CD4-positive, alpha-beta T cell treated with Interleukin-10 for 1 hour (primary cell): ENCODE data around the gene COL1A2.

Experiments
- DNase-seq: peaks from one replicate; pipeline ENCODE4 v3.0.0-alpha.2; 2020

The COL1A2 gene

DNA sequence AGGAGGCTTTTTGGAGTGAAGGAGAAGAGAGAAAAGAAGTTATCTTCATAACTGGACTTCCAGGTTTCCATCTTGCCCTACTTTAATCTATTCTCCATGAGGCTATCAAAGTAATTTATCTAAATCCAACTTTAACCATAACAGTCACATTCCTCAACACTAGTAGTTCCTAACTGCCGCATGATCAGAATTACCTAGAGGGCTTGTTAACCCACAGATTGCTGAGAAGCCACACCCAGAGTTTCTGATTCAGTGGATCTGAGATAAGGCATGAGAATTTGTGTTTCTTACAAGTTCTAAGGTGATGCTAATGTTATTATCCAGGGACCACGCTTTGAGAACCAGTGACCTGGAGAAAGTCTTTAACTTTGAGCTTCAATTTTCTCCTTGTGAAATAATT is 8.3 kb upstream of the COL1A2 start:
- DNase-seq = no peak

DNA sequence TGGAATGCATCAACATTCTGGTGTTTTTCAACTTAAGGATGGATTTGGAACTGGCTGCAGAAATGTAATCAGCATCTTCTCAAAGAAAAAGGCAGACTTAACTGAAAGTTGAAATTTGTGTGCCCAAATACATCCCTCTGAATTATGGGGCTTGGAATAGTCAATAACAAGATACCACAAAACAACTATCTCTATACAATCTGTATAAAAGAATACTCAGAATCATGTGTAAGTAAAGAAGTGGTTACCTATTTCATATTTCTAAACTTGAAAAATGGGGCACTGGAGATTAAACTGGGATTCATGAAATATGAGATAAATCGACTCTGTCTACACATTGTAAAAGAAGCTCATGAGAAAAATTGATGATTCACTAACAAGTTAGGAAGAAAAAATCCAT is 6.2 kb upstream of the COL1A2 start:
- DNase-seq = no peak

DNA sequence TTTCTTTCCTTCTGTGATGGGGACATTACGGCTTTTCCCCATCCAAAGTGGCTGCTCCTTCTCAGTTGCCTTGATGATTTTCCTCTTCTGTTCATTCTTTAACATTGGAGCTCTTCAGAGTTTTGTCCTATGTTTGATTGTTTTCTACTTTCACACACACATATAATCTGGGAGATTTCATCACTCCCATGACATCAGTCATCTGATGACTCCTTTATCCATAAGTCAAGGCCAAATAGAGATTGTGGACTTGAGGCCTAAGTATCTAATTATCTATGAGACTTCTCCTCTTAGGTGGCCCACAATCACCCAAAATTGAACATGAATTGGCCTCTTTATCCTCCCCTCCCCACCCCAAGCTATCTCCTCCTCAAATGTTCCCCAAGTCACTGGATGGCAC is 5.3 kb upstream of the COL1A2 start:
- no peak for DNase-seq

DNA sequence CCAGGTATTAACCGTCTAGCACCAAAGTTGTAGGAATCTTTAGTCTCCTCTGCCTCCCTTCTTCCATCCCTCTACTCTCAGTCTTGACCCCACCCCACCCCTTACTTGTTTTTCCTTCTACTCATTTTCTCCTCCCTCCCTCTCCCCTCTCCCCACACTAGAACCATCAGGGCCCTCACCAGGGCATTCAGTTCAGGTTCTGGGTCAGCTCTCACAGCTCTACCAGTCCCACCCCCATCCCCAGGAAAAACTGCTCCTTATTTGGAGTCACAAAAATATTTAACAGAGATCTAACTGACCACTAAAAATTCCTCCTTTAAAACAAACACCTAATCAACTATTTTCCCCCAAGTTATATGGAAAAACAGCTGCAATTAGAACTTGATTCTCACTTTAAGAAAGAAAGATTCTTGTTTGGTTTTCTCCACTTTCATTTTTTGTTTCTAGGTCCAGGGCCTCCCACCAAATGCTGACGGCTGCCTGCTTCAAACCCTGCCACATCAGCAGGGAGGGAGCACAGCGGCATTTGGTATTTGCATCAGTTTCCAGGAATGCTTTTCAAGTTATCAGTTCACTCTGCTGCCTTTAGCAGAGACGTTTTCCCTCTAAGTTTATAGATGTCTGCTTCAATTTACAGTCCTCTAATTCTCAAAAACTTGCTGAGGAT is 2.8 kb upstream of the COL1A2 start:
- DNase-seq = no peak

DNA sequence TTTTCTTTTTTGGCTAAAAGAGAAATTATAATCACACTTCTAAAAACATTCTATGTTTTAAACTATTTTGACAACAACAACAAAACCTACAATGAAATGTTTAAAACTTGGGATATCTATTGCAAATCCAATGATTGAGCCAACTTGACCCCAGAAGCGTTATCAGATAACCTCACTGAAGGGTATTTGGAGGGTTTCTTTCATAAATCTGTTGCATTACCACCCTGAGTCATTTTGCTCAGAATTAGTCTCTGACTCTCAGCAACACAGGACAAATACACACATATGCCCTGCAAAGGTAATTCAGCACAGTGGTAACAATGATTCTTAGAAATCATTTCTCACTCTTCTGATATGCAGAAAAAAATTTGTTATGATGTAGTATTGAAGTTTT is 2.3 kb upstream of the COL1A2 start:
- no peak for DNase-seq

DNA sequence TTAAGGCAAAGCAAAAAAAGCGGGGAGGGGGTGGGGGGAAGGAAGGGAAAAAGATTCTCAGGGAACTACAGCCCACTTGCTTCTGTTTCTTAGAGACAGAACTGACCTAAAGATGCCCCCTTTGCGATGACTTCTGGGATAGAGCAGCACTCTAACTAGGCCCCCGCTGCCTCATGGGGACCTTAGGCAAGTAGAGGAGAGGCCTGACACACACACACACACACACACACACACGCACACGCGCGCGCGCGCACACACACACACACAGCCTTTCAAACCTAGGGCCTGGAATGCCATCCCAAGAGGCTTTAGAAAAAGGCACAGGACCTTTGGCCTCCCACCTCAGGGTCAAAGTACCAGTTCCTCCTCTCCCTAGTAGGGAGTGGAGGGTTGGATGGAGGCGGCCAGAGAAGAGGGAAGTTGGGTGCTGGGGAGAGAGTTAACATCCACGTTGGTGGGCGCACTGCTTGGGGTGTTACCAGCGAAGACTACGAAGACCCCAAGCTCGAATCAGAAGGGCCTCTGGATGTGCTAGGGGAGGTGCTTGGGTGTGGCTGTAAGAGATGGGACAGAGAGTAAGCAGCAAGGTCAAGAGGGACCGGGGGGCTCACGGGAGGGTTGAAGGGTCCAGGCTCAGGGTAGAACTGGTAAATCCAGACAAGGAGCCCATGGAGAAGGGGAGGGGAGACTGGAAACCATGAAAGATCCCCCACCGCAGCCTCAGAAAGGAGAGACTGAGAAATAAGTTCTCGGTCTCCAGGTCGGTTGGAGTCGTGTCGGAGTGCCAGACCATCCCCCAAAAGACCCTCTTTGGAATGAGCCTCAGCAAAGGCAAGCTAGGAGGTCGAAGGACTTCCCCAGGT is 1.2 kb upstream of the COL1A2 start:
- DNase-seq = no peak

DNA sequence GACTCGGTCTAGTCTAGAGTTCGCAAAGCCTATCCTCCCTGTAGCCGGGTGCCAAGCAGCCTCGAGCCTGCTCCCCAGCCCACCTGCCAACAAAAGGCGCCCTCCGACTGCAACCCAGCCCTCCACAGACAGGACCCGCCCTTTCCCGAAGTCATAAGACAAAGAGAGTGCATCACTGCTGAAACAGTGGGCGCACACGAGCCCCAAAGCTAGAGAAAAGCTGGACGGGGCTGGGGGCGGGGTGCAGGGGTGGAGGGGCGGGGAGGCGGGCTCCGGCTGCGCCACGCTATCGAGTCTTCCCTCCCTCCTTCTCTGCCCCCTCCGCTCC is 622 bp upstream of the COL1A2 start:
- no peak for DNase-seq

DNA sequence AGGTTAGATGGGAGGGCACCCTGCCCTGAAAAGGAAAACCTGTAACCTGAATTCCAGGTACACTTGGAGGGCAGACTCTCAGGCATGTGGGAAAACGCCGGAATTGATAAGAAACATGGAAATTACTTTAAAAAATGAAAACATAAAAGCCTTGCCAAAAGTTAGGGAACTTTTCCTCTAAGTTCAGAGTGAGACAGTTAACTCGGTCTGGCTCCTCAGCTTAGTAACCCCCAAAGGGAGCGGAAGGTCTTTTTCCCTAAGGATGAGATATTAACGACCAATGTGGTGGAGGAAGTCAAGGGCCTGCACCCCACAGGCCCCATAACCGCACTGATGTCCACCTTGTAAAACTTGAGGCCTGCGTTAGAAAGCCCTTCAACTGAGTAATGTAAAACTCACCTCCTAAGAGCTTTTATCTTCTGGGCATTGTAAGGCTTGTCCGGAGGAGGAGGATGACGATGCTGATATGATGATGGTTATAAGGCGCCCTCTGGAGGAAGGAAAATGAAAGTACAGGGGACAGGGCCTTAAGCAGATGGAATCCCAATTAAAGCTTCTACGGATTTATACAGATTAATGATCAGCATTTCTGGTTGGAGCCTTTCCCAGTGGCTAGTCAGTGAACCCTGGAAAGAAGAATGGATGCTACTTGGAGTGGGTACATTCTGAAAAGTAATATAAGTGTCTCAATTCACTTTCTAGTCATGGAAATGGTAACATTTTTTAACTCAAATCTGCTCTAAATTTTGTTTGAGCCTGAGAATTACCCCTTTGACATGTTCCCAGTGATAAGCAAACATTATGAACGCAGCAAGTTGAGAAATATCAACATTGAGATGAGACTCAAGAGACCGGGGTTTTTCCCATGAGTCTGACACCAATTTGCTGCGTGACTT is 694 bp downstream of the COL1A2 start:
- peak; percentile 31 for DNase-seq

DNA sequence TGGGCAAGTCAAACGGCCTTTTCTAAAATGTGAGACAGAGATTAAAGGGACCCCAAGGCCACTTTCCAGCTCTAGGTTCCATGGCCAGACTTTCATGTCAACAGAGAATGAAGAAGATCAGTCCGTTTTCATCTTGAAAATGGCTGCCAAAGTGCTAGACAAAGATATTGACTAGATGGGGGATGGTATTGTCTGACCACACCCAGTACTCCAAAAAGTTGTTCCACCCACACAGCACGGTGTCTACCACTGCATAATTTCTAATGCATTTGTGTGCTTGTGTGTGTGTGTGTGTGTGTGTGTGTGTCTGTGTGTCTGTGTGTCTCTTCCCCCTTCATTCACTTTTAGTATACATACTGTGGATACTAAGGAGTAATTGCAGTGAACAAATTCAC is 1.3 kb downstream of the COL1A2 start:
- DNase-seq = no peak

DNA sequence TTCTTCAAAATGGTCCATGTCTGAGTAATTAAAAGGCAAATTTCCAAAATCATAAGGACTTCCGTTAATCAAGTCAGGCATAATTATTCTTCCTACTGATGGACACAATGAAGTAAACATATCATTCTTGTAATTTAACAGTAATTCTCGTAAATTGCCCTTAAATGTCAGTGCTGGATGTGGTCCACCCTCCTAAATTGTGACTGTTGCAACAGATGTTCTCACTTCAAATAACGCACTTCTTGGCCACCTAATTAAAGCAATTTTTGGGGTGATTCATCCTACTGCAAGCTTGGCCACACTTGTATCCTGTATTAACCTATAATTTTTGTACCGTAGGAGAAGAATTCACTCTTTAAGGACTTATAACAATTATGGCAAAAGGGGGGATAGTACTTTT is 1.9 kb downstream of the COL1A2 start:
- no peak for DNase-seq

DNA sequence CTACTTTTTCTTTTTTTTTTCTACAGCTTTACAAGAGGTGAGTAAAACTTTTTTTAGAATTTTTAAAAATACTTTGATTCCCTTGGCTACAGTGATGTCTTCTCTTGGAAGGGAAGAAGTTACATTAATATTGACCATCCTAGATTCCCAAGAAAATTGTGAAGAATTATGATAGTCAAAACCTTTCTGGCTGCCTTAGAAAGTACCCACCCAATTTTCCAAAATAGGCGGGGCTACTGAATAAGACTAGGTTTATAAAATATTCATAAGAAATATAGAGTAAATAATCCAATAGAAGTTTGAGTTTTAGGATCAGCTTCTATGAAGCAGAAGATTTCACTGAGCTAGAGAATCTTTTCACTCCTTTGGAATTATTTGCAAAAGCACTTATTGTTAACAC is 3.0 kb downstream of the COL1A2 start:
- no peak for DNase-seq

DNA sequence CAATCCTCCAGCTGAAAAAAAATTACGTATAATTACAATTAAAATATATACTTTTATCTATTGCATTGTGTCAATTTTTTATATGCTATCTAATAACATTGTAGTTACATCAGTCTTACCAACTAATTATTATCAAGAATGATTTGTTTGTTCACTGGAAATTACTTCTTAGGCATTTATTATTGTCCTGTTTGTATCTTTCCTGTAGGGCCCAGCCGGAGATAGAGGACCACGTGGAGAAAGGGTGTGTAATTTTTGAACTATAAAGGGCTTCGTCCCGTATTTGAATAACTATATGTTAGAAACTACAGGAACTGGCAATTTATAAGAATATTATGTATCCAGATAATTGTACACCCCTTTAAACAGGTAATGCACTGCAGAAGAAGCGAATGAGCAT is 4.1 kb downstream of the COL1A2 start:
- DNase-seq = no peak

DNA sequence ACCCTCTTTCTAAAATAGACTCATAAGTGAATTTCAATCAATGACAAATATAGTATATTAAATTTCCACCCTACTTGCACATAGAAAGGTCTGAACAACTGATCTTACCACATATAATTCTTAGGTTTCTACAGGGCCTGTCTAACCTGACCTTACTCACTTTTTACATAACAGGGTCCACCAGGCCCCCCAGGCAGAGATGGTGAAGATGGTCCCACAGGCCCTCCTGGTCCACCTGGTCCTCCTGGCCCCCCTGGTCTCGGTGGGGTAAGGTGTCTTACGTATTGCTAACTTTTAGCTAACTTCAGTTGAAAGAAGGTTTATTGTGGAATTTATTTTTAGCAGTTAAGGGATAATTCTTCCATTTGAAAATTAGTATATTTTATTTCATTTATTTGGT is 5.3 kb downstream of the COL1A2 start:
- DNase-seq = no peak

DNA sequence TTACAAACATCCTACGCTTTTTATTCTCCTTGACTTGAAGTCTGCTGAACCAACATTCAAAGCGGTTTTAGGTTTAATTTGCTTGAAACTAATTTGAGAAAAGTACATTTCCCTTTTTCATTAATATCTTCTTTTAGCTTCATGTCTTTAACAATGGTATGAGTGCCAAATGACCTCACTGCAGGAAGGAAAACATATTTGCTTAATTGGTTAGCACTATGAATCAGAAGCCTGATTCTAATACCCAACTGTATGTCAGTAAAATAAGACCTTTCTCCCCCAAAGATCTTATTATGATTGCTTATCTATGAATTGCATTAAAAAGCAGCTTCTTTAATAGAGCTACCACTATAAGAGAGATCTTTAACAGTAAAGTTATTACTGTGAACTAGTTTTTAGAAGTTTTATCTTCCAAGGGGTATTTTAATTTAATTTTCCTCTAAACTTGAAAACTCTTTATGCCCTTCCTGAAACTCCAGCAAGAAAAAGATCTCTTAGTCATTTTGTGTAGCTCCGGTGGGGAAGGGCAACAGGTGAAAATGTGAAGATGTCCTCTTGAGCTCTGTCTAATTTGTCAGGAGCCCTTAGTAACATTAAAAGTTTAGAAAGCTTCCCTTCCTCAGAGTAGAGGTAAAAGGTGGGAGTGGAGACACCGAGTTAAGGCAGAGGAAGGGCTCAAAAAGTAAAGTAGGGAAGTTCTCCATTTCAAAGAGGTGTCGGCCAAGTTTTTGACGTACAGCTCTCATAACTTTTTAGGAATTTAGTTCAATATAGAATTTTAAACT is 6.1 kb downstream of the COL1A2 start:
- DNase-seq = no peak

DNA sequence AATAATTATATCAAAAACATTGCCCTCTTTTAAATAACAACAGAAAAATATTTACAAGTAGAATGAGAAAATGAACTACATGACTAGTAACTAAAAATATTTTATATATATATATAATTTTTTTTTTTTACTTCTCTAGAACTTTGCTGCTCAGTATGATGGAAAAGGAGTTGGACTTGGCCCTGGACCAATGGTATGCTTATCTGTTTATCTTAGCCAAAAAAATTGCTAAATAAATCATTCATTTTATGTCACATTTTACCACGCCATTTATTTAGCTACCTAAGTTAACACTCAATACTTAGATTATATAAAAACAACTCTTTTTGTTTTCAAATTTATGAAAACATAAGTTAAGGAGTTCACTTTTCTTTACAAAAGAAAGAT is 6.7 kb downstream of the COL1A2 start:
- no peak for DNase-seq

DNA sequence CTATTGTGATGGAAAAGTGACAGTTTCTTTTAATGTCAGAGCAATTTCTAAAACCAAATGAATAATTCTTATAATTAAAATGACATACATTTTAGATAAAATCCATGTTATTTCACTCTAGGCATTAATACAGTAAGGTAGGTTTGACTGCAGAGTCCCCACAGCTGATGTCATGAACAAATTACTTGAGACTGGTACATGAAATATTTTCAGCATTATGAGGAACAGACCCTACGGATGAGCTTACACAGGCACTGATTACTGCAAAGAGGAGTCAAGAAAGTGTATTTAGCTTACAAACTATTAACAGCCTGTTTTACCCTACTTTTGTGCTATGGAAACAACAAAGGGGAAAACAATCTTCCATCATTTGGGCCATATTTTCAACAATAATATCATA is 8.9 kb downstream of the COL1A2 start:
- DNase-seq = no peak

DNA sequence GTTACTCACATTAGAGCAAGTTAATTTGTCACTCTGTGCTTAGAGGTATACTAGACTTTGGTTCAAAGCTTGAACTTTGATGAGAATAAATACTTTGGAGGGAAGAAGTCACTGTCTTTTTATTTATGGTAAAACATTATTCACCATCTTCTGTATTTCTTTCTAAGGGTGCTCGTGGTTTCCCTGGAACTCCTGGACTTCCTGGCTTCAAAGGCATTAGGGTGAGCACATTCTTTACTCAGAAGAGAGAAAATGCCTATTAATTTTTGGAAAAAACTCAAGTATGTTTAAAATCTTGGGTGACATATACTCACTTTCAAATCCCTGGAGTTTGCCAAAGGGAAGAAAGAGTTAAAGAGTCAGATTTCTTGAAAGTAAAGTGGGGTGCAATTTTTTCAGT is 10.8 kb downstream of the COL1A2 start:
- DNase-seq = no peak

DNA sequence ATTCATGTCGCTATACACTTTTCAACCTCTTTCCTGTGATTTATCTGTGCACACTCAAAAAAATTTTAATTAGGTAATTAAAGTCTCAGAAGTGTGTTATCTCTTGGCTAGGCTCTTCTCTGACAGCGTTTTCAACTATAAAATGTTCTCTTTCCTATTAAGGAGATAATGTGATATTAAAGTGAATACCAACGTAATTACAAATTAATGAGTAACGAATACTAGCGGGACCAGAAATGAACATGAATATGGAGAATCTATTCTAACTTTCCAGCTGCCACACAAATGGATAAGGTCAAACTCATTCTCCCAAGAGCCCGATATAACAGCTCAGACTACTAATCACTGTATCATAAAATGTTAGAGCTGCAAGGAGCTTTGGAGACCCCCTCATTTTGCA is 12.0 kb downstream of the COL1A2 start:
- no peak for DNase-seq

DNA sequence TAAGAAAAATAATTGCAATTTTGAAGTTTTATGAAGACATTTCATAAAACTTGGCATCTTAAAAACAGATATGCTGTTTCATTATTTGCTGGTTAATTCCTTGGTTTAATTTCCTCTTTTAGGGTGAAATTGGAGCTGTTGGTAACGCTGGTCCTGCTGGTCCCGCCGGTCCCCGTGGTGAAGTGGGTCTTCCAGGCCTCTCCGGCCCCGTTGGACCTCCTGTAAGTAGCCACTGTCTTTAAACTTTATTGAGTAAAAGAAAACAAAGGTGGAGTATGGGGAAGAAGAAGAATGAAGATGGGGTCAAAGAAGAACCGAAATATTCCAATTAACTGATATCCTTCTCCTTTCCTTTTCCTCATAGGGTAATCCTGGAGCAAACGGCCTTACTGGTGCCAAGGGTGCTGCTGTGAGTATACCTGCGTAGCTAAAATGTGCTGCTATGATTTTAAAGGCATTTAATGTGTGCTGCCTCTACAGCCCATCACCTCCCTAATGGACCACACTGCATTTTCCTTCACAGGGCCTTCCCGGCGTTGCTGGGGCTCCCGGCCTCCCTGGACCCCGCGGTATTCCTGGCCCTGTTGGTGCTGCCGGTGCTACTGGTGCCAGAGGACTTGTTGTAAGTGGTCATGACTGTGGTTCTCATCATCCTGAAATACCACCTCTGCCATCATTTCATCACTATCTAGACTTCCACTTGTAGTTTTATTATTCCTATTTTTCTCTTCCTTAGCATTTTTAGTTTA is 14.7 kb downstream of the COL1A2 start:
- DNase-seq = no peak

DNA sequence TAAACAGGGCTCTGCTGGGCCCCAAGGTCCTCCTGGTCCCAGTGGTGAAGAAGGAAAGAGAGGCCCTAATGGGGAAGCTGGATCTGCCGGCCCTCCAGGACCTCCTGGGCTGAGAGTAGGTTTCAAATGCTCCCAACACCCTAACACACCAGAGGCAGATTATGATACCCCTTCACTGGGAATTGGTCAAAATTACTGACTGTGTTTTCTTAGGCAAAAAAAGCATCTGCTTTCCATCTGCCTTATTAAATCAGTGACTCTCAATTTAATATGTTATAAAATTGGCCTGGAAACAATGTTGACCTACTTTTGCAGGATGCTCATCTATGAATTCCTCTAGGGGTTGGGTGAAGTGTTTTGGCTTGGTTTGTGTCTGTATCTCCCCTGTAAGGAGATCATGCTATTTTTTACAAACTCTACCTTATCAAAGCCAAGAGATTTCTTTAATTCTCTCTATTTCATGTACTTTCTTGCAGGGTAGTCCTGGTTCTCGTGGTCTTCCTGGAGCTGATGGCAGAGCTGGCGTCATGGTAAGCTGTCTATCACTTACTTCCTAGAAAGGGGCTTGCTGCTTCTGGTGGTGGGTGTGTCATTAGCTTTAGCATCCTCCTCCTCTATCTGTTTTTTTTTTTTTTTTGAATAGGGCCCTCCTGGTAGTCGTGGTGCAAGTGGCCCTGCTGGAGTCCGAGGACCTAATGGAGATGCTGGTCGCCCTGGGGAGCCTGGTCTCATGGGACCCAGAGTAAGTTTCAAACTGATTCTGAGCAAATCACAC is 15.9 kb downstream of the COL1A2 start:
- DNase-seq = no peak

DNA sequence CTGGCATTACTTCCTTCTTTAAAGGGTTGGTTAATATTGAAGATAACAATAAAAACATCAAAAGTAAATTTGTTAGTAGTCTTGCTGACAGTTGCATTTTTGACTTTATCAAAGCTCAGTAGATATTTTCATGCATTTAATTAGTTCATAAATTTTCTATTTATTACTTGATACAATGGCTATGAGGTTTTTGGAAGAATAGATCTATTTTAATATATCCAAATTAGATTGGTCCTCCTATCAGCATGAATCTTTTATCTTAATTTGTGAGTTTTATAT is 16.4 kb downstream of the COL1A2 start:
- DNase-seq = no peak
